Stimulated activated CD8-positive, alpha-beta memory T cell treated with anti-CD3 and anti-CD28 coated beads, Interleukin-4, amount 100 ng/mL, for 48 hours (primary cell): ENCODE results near the gene CSTA.
A peak's percentile ranks its signal among the peaks of the same experiment; 100 is the strongest.

Experiments used
- DNase-seq: peaks from one replicate; pipeline ENCODE4 v3.0.0-alpha.2; 2020

Gene CSTA, protein sequence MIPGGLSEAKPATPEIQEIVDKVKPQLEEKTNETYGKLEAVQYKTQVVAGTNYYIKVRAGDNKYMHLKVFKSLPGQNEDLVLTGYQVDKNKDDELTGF

DNA sequence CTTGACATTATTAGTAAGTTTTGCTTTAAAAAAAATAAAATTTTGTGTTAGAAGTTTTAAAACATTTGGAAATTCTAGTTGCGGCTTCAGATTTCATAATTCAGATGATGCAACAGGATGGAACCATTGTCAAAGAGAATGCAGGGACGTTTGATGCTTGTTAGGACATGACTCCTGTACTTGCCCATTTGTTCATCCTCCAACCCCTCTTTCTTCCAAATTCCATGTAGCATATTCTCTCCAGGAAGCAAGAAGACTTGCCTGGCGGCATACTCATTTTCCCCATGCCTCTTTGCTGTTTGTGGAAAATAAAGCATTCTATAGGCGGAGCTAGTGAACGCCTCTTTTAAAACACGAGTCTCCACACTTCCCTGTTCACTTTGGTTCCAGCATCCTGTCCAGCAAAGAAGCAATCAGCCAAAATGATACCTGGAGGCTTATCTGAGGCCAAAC lies at the start of gene CSTA:
CSTA (plus strand) TSS at position 378 of the 453 bp plus-strand sequence; CDS start at position 423, 45 bp downstream.
- DNase-seq, result no peak

DNA sequence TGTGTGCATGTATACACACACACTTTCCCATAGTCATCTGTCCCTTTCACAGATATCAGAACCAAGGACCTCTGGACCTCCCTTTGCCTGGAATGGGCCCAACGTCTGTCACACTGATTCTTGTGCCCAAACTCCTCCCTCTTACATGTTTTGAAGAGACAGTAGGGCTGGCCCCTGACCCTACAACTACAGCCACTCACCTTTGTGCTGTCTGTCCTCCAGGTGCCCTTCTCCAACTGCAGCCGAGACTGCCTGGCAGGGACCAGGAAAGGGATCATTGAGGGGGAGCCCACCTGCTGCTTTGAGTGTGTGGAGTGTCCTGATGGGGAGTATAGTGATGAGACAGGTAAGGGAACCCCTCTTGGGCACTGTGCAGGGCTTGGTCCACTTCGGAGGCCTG lies 43.2 kb upstream of the CSTA start:
- DNase-seq, result no peak

DNA sequence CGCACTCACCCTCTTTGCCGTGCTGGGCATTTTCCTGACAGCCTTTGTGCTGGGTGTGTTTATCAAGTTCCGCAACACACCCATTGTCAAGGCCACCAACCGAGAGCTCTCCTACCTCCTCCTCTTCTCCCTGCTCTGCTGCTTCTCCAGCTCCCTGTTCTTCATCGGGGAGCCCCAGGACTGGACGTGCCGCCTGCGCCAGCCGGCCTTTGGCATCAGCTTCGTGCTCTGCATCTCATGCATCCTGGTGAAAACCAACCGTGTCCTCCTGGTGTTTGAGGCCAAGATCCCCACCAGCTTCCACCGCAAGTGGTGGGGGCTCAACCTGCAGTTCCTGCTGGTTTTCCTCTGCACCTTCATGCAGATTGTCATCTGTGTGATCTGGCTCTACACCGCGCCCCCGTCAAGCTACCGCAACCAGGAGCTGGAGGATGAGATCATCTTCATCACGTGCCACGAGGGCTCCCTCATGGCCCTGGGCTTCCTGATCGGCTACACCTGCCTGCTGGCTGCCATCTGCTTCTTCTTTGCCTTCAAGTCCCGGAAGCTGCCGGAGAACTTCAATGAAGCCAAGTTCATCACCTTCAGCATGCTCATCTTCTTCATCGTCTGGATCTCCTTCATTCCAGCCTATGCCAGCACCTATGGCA lies 41.1 kb upstream of the CSTA start:
- DNase-seq, result no peak

DNA sequence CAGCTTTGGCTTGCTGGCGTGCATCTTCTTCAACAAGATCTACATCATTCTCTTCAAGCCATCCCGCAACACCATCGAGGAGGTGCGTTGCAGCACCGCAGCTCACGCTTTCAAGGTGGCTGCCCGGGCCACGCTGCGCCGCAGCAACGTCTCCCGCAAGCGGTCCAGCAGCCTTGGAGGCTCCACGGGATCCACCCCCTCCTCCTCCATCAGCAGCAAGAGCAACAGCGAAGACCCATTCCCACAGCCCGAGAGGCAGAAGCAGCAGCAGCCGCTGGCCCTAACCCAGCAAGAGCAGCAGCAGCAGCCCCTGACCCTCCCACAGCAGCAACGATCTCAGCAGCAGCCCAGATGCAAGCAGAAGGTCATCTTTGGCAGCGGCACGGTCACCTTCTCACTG lies 40.6 kb upstream of the CSTA start:
- no peak for DNase-seq

DNA sequence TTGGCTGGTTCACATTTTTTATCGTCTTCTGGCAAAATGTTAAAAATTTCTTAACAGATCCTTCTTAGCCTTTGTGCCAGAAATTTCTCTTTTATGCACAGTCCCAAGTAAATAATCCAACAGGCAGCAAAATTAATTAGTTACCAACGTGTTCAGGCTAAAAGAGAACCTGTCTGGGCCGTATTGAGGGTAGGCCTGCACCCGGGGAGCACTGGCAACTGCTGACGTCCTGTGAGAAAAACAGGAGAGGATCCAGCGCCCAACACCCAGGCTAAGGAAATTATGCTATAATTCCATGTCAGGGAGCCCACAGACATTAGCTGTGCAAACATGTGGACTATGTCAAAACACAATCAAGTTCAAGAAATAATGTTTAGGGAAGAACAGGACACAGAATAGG lies 30.7 kb upstream of the CSTA start:
- no peak for DNase-seq

DNA sequence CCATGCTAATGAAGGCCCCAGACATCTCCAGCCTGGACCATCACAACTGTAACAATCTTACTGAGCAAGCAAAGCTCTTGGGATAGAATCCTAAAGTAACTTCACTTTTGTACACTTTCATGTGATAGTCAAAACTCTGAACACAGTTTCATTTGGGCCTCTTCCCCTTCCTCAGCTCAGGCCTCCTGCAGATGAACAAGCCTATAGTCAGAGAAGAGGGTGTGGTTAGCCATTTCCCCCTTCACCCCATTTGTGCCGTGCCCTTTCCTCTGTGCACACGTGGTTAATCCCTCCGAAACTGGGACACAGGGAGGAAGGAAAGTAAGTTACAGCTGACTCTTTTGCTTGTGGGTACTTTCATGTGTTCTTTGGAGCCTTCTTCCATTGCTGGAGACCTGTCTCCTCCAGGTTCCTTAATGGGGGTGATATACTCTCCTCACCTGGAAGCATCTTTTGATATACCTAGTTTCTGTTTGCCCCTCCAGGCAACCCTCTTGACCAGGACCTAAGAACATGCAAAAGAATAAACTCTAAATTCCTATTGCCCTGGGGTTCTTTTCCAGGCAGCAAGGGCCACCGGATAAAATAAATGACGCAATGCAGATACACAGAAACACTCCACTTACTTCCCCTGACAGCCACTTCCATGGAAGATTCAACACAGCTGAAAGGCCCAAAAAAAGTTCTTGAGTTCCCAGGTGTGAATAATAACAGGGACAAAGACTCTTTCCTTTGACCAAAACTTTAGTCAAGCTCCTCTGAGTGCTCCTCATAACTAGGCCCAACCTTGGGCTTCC lies 29.6 kb upstream of the CSTA start:
- DNase-seq, result no peak

DNA sequence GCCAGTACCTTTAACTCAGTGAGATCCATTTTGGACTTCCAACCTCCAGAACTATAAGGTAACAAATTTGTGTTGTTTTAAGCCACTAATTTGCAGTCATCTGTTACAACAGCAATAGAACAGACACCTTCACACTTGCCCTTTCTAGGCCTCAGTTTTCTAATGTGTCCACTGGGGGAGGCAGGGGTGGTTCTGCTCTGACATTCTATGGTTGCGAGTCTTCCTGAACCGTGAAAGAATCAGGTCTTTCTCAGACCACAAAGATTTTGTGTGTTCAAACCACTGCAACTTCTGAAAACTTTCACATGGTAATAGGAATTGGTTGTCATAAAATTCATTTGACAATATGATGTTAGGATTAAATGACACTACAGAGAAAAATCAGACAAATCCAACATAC lies 26.8 kb upstream of the CSTA start:
- DNase-seq, result no peak

DNA sequence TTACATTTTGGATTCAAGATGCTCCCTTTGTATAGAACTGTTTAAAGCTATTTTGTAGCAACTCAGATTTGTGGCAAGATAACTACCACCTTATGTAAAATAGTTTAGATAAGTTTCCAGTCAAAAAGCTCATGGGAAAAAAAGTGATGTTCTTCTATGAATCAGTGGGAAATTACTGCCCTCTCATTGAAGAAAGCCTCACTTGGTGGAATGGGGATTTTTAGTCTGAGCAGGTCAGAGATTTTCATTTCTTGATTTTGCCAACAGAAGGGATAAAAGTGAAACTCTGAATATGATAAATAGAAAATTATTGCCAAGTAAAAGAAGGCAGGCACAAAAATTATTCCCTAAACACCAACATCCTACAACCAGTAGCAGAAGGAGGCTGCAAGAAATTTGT lies 25.8 kb upstream of the CSTA start:
- DNase-seq, result no peak

DNA sequence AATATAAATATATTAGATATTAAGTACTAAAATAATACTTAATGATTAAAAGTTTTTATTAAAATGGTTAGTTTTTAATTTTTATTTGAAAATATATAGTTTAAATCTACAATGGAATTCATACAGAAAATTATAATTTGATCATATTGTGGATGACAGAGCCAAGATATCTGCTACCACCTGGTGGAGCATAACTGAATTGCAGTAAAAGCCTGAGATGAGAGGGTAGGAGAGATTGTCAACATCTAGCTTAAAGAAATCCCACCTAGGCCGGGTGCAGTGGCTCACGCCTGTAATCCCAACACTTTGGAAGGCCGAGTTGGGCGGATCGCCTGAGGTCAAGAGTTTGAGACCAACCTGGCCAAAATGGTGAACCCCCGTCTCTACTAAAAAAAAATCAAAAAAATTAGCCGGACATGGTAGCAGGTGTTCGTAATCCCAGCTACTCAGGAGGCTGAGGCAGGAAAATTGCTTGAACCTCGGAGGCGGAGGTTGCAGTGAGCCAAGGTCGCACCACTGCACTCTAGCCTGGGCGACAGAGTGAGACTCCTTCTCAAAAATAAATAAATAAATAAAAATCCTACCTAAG lies 25.1 kb upstream of the CSTA start:
- DNase-seq, result peak; percentile 54

DNA sequence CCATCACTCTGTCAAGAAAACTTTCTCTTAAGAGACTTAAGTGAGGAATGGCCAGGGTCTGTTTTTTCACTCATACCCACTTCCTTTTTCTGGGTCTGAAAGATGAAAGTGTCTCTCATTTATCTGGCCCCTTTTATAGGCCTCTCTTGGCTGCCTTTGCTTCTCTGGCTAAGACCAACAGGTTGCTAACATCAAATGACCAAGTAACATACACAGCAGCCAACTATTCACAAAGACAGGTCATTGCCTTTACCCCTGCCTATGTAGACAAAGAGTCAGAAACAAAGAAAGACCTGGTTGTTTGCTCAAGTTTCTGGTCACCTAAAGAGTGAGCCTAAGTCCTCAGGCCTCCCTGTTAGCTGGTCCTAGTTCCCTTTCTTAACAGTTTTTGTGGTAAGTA lies 24.0 kb upstream of the CSTA start:
- no peak for DNase-seq

DNA sequence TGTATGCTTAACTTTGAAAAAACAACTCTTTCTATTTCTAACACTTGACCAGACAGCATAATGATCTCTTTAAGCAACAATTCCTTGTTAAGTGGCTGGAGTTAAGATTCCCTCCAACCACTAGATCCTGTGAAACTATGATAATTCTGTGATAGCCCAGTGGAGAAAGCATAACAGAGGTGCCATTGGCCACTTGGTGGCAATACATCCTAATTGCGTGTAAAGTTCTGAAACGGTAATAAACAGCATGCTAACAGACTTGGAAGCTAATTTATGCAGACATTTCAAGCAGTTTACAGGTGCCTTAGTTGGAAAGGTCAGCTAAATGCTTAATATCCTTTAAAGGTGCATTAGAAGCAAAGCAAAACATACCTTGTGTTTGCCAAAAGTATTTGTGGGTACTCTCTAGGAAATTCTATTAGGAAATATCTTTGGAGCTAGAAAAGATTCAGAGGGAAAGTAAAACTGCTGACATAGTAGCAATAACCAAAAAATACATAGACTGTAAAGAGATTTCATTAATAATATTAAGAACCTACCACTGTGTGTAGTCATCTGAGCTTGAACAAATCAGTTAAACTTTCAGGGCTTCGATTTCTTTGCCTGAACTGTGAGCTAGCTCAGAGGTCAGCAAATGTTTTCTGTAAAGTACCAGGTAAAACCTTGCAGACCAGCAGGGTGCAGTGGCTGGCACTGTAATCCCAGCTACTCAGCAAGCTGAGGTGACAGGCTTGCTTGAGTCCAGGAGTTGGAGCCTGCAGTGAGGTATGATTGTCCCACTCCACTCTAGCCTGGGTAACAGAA lies 19.0 kb upstream of the CSTA start:
- DNase-seq, result no peak

DNA sequence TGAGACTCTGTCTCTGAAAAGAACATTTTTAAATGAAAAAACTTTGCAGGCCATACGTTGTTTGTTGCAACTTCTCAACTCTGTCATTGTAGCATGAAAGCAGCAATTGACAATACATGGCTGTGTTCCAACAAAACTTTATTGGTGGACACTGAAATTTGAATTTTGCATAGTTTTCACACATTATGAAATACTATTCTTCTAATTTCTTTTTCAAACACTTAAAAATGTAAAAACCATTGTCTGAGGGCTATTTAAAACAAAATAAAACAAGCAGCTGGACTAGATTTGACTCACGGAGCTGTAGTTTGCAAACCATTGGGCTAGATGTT lies 18.5 kb upstream of the CSTA start:
- no peak for DNase-seq

DNA sequence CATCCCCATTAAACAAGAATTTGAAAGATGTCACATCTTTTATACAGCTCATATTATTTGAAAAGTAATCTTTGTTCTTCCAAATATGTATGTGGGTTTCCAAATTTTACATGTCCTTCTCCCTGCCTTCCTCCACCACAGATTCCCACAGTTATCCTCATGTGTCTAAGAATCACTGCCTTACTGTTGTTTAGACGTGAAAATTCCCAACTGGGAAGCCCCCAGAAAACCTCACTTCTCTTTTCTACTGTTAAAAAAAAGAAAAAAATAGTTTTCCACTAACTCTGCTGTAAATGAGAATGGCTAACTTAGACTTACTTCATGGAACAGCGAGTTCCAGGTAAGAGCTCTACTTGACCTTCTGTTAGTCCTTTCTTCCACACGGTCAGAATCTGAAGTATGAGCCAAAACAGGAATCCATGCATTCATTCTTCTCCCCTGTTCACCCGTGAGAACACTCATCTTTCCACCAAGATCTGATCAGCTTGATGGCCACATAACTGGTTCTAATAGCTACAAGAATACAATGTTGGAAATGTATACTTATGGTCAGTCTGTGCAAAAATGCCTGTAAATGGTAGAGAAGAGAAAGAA lies 17.9 kb upstream of the CSTA start:
- no peak for DNase-seq

DNA sequence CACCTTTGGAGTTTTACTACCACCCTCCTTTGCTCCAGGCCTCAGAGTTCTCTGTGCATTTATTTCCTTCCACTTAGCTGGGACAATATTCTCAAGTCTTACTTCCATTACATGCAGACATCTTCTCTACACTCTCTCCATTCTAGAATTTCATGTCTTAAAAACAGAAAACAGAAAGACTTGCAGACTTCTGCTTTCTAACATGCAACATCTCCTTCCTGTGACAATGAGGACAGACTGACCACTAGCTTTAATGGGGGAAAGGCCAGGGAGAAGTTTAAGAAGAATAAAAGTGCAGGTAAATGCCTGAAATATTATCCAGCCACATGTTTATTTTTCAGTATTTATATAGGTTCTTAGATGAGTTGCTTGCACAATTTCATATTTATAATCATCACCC lies 17.1 kb upstream of the CSTA start:
- no peak for DNase-seq

DNA sequence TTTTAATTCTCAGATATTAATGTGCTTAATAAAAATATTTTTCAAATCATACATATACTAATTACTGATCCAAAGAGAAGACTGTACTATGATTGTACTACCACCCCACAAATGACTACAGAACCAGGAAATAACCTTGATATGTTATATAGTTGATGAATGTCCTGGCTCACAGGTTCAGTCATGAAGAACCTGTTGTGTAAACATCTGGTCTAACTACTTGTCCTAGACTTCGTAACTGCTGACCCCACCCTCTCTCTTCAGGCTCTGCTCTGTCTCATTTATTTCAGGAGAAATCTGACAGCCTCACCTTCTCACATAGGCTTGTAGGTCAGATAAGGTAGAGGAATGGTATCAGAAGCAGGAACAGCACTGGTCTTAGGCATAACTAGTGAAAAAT lies 14.7 kb upstream of the CSTA start:
- DNase-seq, result no peak

DNA sequence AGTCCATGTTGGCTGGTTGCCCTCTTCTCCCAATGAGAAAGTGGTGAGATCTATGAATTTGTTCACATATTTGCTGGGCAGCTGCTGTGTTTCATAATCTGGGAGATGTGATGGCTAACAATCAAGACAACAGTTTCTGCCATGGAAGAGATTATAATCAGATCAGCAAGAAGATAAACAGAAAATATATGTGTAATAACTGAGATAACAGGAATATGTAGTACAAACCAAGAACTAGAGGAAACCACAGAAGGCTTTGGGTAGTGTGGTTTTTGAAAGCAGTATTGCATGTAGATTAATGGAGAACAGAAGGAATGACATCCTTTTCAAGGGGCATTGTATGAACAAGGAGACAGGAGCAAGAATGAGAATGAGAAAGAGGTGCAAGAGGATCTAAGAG lies 12.2 kb upstream of the CSTA start:
- no peak for DNase-seq

DNA sequence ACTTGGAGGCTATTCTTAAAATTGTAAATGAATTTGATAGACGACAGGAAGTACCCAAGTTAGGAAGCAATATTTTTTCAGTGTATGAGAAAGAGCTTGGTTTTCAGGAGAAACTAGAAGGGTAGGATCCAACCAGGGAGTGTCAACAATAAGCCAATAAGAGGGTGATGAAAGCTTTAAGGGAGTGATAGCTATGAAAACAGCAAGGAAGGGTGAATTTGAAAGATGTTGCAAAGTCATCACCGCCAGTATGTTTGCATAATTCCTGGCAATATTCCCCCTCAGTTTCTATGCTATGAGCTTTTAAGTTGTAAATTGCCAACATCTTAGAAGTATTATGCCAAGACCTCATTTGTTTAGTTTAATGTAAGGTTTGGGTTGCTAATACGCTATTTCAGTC lies 11.8 kb upstream of the CSTA start:
- DNase-seq, result no peak

DNA sequence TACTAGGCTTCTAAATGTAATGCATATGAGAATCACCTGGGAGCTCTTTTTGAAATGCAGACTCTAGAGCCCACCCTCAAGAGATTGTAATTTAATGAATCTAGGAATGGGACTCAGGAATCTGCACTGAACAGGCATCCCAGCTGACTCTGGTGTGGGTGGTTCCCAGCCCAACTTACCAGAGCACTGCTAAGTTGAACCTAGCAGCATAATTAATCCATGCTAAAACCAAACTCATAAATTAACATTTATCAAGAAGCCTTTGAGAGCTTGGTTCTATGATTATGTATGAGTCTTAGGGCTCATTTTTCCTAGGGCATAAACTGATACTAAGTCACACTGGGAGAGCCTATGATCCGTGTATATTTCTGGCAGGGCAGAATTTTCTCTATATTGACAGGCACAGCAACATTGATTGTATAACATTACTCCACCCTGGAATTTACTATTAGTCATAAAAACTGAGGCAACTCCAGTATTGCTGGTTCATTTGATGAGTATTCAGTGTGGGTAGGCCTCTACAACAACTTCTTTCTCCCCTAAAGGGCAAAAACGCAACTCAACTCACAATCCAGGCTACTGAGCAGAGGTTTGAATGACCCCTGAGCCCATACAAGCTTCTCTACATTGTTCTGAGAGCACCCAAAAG lies 10.7 kb upstream of the CSTA start:
- no peak for DNase-seq

DNA sequence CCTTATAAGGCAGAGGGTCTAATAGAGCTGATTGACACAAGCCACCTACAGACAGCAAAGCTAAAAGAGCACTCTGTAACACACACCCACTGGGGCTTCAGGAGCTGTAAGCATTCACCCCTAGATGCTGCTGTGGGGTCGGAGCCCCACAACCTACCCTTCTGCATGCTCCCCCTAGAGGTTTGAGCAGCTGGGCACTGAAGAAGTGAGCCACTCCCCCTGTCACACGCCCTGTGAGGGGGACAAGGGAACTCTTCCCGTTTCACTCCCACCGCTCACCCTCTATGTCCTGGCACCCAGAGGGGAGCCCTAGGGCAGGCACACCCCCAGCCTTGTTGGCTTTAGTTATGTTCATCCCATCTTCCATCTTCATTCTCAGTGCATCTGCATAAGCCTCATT lies 9.4 kb upstream of the CSTA start:
- no peak for DNase-seq

DNA sequence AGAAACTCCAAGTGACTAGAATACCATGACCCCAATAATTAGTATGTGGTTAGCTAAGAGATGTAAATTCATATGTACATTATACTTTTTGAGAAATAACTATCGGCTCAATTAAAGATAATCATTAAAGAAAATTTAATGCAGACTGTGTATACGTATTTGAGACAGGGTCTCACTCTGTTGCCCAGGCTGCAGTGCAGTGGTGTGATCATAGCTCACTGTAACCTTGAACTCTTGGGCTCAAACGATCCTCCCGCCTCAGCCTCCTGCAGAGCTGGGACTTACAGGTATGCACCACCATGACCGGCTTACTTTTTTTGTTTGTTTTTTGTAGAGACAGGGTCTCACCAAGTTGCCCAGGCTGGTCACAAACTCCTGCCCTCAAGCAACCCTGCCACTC lies 8.7 kb upstream of the CSTA start:
- no peak for DNase-seq

DNA sequence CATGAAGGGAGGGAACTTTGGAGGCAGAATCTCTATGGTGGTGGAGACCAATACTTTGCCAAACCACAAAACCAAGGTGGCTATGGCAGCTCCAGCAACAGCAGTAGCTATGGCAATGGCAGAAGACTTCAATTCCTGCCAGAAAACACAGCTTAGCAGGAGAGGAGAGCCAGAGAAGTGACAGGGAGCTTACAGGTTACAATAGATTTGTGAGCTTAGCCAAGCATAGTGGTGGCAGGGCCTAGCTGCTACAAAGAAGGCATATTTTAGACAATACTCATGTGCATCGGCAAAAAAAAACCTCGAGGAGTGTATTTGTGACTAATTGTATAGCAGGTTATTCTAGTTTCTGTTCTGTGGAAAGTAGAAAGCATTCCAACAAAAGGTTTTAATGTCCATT lies 6.4 kb upstream of the CSTA start:
- no peak for DNase-seq
